Colonic mucosa (tissue), 4 donors: ENCODE measurements around the gene SUMO3. TPM values are rescaled to one million over a fixed set of nuclear protein-coding genes. Genes with fewer than 3 reads are reported as not detected.

Experiments used
- DNase-seq: peaks from one replicate; pipeline ENCODE4 v3.0.0-alpha.2; 2020
- H3K27ac ChIP-seq: fragments of 200-600 bp; one replicate; pipeline ENCODE4 v1.8.0; 2021
- H3K27me3 ChIP-seq: fragments of 200-600 bp; one replicate; pipeline ENCODE4 v1.8.0; 2021
- H3K36me3 ChIP-seq: fragments of 200-600 bp; one replicate; pipeline ENCODE4 v1.8.0; 2021
- H3K4me1 ChIP-seq: fragments of 200-600 bp; one replicate; pipeline ENCODE4 v1.8.0; 2021; ENCODE audit warnings: mild to moderate bottlenecking
- H3K4me3 ChIP-seq: fragments of 200-600 bp; one replicate; pipeline ENCODE4 v1.8.0; 2021
- H3K9ac ChIP-seq, 2 donors: one replicate each; pipeline ENCODE4 v1.7.0; 2013; ENCODE audit warnings: control low read depth in 2 of 2, low read depth in 2 of 2, low read length in 2 of 2
- H3K9me3 ChIP-seq: fragments of 200-600 bp; one replicate; pipeline ENCODE4 v1.8.0; 2021
- CTCF ChIP-seq: fragments of 200-600 bp; IDR thresholded peaks from one replicate; pipeline ENCODE4 v1.8.0; 2022; ENCODE audit warnings: antibody characterized with exemption, mild to moderate bottlenecking
- intact Hi-C: fragments of 100-400 bp; cut with DNase I; formaldehyde crosslinking; loops from one replicate; pipeline ENCODE4 v1.14.1; 2022
- total RNA-seq, 2 donors: library from RNA; stranded (reverse); fragmentation: NEBNext Ultra II Directional in 1 of 2; extraction: Animal tissue kit (Norgen Biotek cat#: 25700) in 1 of 2; gene quantifications; one replicate each; pipeline ENCODE4 v1.2.1, GENCODE V29; 2021
- donor health status: healthy.
- donor health status: DM: no; HTN: no; CAD: no.
- donor health status: DM: no; HTN: no; CAD: no.

SUMO3 gene
- total RNA-seq, 2 donors from 2014 or later: 81.3 to 82.8 TPM

- no peak overlapping the region for H3K4me3 ChIP-seq
- no peaks in the 10 kb centered on the region for H3K27me3 ChIP-seq
- H3K27ac ChIP-seq: no peak overlapping the region
- H3K36me3 ChIP-seq: no peaks in the 10 kb centered on the region
- H3K9me3 ChIP-seq: no peaks in the 10 kb centered on the region
- no peak for DNase-seq
- intact Hi-C loops: no loop called here
- no peaks in the 10 kb centered on the region for H3K4me1 ChIP-seq
- TF ChIP-seq CTCF: no peak
- no peak overlapping the region for H3K9ac ChIP-seq
Measured at GRCh38 chr21:44758781-44759627, 58.9 kb downstream of the SUMO3 start.

- H3K9ac ChIP-seq: no peak overlapping the region
- no peaks in the 10 kb centered on the region for H3K27me3 ChIP-seq
- no peak for TF ChIP-seq CTCF
- H3K4me3 ChIP-seq: no peak overlapping the region
- H3K4me1 ChIP-seq: no peaks in the 10 kb centered on the region
- no peaks in the 10 kb centered on the region for H3K9me3 ChIP-seq
- intact Hi-C loops: no loop called here
- no peaks in the 10 kb centered on the region for H3K36me3 ChIP-seq
- no peak overlapping the region for H3K27ac ChIP-seq
- no peak for DNase-seq
Measured at GRCh38 chr21:44758141-44758561, 59.7 kb downstream of the SUMO3 start.

GRCh38 chr21:44757731-44758130, 60.1 kb downstream of the SUMO3 start:
- intact Hi-C loops: no loop called here
- Histone ChIP-seq H3K9ac (no peak overlapping the region), H3K4me3 (no peak overlapping the region), H3K36me3 (no peaks in the 10 kb centered on the region), H3K27ac (no peak overlapping the region), H3K4me1 (no peaks in the 10 kb centered on the region), H3K27me3 (no peaks in the 10 kb centered on the region), H3K9me3 (no peaks in the 10 kb centered on the region)
- no peak for TF ChIP-seq CTCF
- no peak for DNase-seq

- no peaks in the 10 kb centered on the region for H3K9me3 ChIP-seq
- H3K9ac ChIP-seq: no peak overlapping the region
- no peak overlapping the region for H3K4me3 ChIP-seq
- no peaks in the 10 kb centered on the region for H3K4me1 ChIP-seq
- DNase-seq: no peak
- intact Hi-C loops: no loop called here
- no peak for TF ChIP-seq CTCF
- no peaks in the 10 kb centered on the region for H3K36me3 ChIP-seq
- no peaks in the 10 kb centered on the region for H3K27me3 ChIP-seq
- H3K27ac ChIP-seq: no peak overlapping the region
Measured at GRCh38 chr21:44756423-44757185, 61.3 kb downstream of the SUMO3 start.

Other genes starting within 250 kb of the SUMO3 start
- not detected for gene KRTAP10-4, start 244.3 kb downstream of the SUMO3 start, total RNA-seq
- gene KRTAP10-5, start 237.5 kb downstream of the SUMO3 start, total RNA-seq: not detected
- not detected for gene KRTAP10-6, start 225.6 kb downstream of the SUMO3 start, total RNA-seq
- gene KRTAP10-7, start 217.5 kb downstream of the SUMO3 start, total RNA-seq: not detected
- not detected for gene KRTAP10-8, start 206.0 kb downstream of the SUMO3 start, total RNA-seq
- gene KRTAP10-9, start 191.0 kb downstream of the SUMO3 start, total RNA-seq: not detected
- gene KRTAP10-10, start 180.7 kb downstream of the SUMO3 start, total RNA-seq: not detected
- not detected for gene KRTAP10-11, start 171.6 kb downstream of the SUMO3 start, total RNA-seq
- not detected for gene KRTAP12-4, start 163.4 kb downstream of the SUMO3 start, total RNA-seq
- gene KRTAP12-3, start 160.1 kb downstream of the SUMO3 start, total RNA-seq: not detected
- not detected for gene KRTAP12-2, start 151.1 kb downstream of the SUMO3 start, total RNA-seq
- gene KRTAP12-1, start 135.9 kb downstream of the SUMO3 start, total RNA-seq: not detected
- not detected for gene KRTAP10-12, start 120.9 kb downstream of the SUMO3 start, total RNA-seq
- gene TSPEAR, start 106.5 kb downstream of the SUMO3 start, total RNA-seq: not detected
- gene UBE2G2, start 16.2 kb downstream of the SUMO3 start, total RNA-seq: 10 to 100 TPM; 50.3 to 76.1 TPM
- 100 to 1,000 TPM; 218 to 414 TPM for gene PTTG1IP, start 55.6 kb upstream of the SUMO3 start, total RNA-seq
- 10 to 100 TPM; 13.1 to 27.1 TPM for gene ITGB2, start 102.8 kb upstream of the SUMO3 start, total RNA-seq
- gene SLX9, start 122.0 kb upstream of the SUMO3 start, total RNA-seq: 10 to 100 TPM; 30.6 to 50.1 TPM